Testis (tissue), 3 donors: ENCODE data around the gene FOXN4. TPM values are rescaled to one million over a fixed set of nuclear protein-coding genes. Genes with fewer than 3 reads are reported as not detected.

Source experiments
- DNase-seq: peaks from one replicate; pipeline ENCODE4 v3.0.0-alpha.2; 2019
- H3K27ac ChIP-seq, 2 donors: fragments of 200-600 bp; sonication (generic); one replicate each; pipeline ENCODE4 v1.5.1; 2019
- H3K27me3 ChIP-seq: fragments of 200-600 bp; sonication (generic); one replicate; pipeline ENCODE4 v1.5.1; 2019
- H3K36me3 ChIP-seq: fragments of 200-600 bp; sonication (generic); one replicate; pipeline ENCODE4 v1.5.1; 2017; ENCODE audit warnings: low read depth; ENCODE audit errors: missing control alignments
- H3K4me1 ChIP-seq: fragments of 200-600 bp; sonication (generic); one replicate; pipeline ENCODE4 v1.5.1; 2019
- H3K4me3 ChIP-seq, 2 donors: fragments of 200-600 bp; sonication (generic); one replicate each; pipeline ENCODE4 v1.5.1; 2017 to 2019
- H3K9me3 ChIP-seq: fragments of 200-600 bp; sonication (generic); one replicate; pipeline ENCODE4 v1.5.1; 2017
- POLR2A ChIP-seq: fragments of 450-650 bp; IDR thresholded peaks from one replicate; pipeline ENCODE4 v1.6.1; 2017; ENCODE audit warnings: antibody characterized with exemption, mild to moderate bottlenecking, moderate library complexity
- WGBS, 2 donors: methylation state at CpG; one replicate each; pipeline ENCODE4 v1.1.5; 2018; 5-methylcytosine and 5-hydroxymethylcytosine counted together
- intact Hi-C: fragments of 100-400 bp; cut with DNase I; formaldehyde crosslinking; loops from one replicate; pipeline ENCODE4 v1.15.1; 2023; ENCODE audit warnings: low total_unique reads
- polyA plus RNA-seq: library from polyadenylated mRNA; stranded (reverse); fragments of 350-450 nt; fragmentation: Illumina TruSeq; extraction: RNeasy Lipid Tissue Mini Kit (QIAGEN cat#74804); gene quantifications from one replicate; pipeline ENCODE4 v1.2.3, GENCODE V29; 2014; ENCODE audit warnings: low read depth, low replicate concordance; ENCODE audit not compliant: insufficient read depth
- total RNA-seq, 2 donors: library from RNA; depleted of rRNA; stranded (reverse); fragments of >200 nt; gene quantifications; one replicate each; pipeline ENCODE4 v1.2.3, GENCODE V29; 2016
- TF ChIP-seq, protein P1 (sequence below), 3 experiments: fragments of 450-650 bp in 2 of 3; fragments of 200-600 bp in 1 of 3; sonication (generic) in 1 of 3; IDR thresholded peaks; one replicate each; pipeline ENCODE4 v1.5.1; 2016 to 2019; ENCODE audit warnings: antibody characterized with exemption in 3 of 3, mild to moderate bottlenecking in 2 of 3, moderate library complexity in 1 of 3

The FOXN4 gene
- total and polyA plus RNA-seq, 3 donors from 2014 or later: 7.8 to 17.1 (median 9.0) TPM

DNA sequence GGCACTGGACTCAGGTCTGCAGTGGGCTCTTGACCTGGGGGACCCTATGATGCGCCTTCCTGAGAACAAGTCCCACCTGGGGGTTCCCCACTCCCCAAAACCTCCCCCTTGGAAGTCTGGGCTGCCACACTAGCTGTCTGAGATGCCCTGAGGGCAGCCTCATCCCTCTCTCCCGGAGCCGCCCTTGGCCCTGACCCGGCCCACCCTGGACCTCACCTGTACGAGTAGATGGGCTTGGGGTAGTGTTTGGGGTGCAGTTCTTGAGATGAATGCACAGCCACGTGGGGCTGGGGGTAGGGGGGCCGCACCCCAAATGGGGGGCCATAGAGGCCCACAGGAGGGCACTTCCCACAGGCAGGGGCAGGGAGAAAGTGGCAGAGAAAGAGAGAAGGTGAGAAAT lies 21.9 kb downstream of the FOXN4 start:
- Histone ChIP-seq H3K36me3 (no peaks in the 10 kb centered on the region), H3K9me3 (no peaks in the 10 kb centered on the region), H3K27me3 (no peaks in the 10 kb centered on the region), H3K27ac (no peak overlapping the region), H3K4me1 (no peaks in the 10 kb centered on the region), H3K4me3 (no peak overlapping the region)
- DNase-seq: no peak
- TF ChIP-seq, protein P1, sequence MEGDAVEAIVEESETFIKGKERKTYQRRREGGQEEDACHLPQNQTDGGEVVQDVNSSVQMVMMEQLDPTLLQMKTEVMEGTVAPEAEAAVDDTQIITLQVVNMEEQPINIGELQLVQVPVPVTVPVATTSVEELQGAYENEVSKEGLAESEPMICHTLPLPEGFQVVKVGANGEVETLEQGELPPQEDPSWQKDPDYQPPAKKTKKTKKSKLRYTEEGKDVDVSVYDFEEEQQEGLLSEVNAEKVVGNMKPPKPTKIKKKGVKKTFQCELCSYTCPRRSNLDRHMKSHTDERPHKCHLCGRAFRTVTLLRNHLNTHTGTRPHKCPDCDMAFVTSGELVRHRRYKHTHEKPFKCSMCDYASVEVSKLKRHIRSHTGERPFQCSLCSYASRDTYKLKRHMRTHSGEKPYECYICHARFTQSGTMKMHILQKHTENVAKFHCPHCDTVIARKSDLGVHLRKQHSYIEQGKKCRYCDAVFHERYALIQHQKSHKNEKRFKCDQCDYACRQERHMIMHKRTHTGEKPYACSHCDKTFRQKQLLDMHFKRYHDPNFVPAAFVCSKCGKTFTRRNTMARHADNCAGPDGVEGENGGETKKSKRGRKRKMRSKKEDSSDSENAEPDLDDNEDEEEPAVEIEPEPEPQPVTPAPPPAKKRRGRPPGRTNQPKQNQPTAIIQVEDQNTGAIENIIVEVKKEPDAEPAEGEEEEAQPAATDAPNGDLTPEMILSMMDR (IDR thresholded peaks at IDR 0.05): no peak
- TF ChIP-seq POLR2A: no peak
- intact Hi-C loops: no loop called here
- WGBS, 2 donors: 81% methylated on average over 5 to 7 of the region's 7 CpGs

DNA sequence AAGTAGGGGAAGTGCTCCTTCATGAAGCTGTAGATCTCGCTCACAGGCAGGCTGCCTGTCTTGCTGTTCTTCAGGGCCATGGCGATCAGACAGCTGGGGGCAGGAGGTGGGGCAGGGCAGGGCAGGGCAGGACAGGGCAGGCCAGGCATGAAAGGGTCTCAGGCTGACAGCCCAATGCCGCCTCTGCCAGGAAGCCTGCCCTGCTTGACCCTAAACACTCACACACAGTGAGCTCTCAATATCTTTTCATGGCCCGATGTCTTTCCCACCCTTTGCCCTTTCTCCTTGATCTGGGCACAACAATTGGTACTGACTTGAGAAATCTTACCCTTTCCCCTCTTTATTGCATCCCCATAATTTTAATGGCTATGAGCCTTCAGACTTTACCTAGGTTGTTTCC lies 22.4 kb downstream of the FOXN4 start:
- Histone ChIP-seq H3K27ac (no peak overlapping the region), H3K9me3 (no peaks in the 10 kb centered on the region), H3K36me3 (no peaks in the 10 kb centered on the region), H3K4me1 (no peaks in the 10 kb centered on the region), H3K27me3 (no peaks in the 10 kb centered on the region), H3K4me3 (no peak overlapping the region)
- intact Hi-C loops: no loop called here
- WGBS, 2 donors: 82 to 92% methylated on average over 3 to 4 of the region's 4 CpGs
- TF ChIP-seq, protein P1 (IDR thresholded peaks at IDR 0.05): no peak
- DNase-seq: no peak

DNA sequence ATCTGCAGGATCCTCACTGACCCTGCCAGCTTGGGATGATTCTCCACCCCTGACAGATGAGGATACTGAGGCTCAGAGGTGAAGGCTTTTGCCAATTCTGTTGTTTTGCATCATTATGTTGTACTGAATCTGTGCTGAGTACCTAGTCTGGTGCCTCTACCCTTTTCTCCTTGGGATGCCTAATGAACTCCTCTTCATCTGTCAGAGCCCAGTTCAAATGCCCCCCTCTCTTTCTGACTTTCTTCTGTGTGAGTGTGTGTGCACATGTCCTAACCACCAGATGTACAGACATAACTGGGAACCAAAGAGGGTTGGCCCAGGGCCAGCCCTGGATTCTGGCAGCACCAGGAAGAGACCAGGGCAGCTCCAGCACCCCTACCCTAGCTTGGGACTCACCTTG lies 22.8 kb downstream of the FOXN4 start:
- no peaks in the 10 kb centered on the region for H3K36me3 ChIP-seq
- H3K27me3 ChIP-seq: no peaks in the 10 kb centered on the region
- H3K4me1 ChIP-seq: no peaks in the 10 kb centered on the region
- no peak overlapping the region for H3K4me3 ChIP-seq
- TF ChIP-seq, protein P1 (IDR thresholded peaks at IDR 0.05): no peak
- TF ChIP-seq POLR2A: no peak
- intact Hi-C loops: no loop called here
- no peak overlapping the region for H3K27ac ChIP-seq
- H3K9me3 ChIP-seq: no peaks in the 10 kb centered on the region
- no peak for DNase-seq

DNA sequence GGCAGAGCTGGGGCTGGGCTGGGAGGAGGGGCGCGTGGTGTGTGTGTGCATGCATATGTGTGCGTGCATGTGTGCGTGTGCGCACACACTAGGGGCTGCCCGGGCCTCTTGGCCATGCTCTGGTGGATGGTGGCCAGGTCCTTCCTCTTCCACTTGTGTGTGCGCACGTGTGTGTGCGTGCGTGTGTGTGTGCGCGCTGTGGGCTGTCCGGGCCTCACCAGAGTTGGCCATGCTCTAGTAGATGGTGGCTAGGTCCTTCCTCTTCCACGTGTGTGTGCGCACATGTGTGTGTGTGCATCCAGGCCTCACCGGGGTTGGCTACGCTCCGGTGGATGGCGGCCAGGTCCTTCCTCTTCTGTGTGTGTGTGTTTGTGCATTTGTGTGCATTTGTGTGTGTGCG lies 24.7 kb downstream of the FOXN4 start:
- no peak overlapping the region for H3K4me3 ChIP-seq
- intact Hi-C loops: no loop called here

DNA sequence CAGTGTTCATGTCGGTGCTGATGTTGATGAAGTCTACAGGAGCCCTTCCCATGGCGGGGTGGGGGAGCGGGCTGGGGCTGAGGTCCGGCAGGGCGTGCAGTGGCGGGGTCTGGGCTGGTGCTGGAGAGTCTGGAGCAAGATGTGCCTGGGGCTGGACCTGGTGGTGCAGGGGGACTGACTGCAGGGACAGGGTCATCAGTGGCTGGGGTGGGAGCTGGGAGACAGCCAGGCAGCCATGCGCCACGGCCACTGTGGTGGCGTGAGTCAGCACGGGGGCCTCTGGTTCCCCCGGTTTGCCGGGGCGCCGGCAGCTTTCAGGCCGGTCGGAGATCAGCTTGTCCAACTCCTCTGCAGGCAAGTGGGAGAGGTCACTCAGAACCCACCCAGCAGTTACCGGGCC lies 27.6 kb downstream of the FOXN4 start:
- Histone ChIP-seq H3K36me3 (no peaks in the 10 kb centered on the region), H3K27ac (no peak overlapping the region), H3K27me3 (no peaks in the 10 kb centered on the region), H3K4me3 (no peak overlapping the region), H3K9me3 (no peaks in the 10 kb centered on the region), H3K4me1 (peaks cover 11% of the 10 kb centered on the region)
- intact Hi-C loops: no loop called here
- DNase-seq: no peak
- 95 to 97% methylated on average over 7 to 17 of the region's 17 CpGs for WGBS, 2 donors
- TF ChIP-seq POLR2A: no peak
- TF ChIP-seq, protein P1 (IDR thresholded peaks at IDR 0.05): no peak

More for the DNA sequence above, 24.7 kb downstream of the FOXN4 start:
- no peak for TF ChIP-seq POLR2A
- TF ChIP-seq, protein P1 (IDR thresholded peaks at IDR 0.05): no peak
- Histone ChIP-seq H3K36me3 (no peaks in the 10 kb centered on the region), H3K27ac (no peak overlapping the region), H3K9me3 (no peaks in the 10 kb centered on the region), H3K27me3 (no peaks in the 10 kb centered on the region), H3K4me1 (no peaks in the 10 kb centered on the region)
- no peak for DNase-seq
- 80 to 94% methylated on average over 2 to 20 of the region's 20 CpGs for WGBS, 2 donors
